H1 (cell line): ENCODE results near the gene ZC3H18. TPM values are rescaled to one million over a fixed set of nuclear protein-coding genes. Genes with fewer than 3 reads are reported as not detected.

Source experiments
- CTCF ChIA-PET: fragments of 300-600 bp; sonication (Branson Sonifier 250); formaldehyde crosslinking; loops from one replicate; lab custom pipeline; 2021; ENCODE audit not compliant: partially characterized antibody; lab: Charles Lee
- POLR2A ChIA-PET: fragments of 300-600 bp; sonication (Branson Sonifier 250); formaldehyde crosslinking; loops from one replicate; lab custom pipeline; 2021; ENCODE audit warnings: inconsistent platforms; ENCODE audit not compliant: partially characterized antibody; lab: Charles Lee
- DNase-seq, 2 experiments: peaks; one replicate each; pipeline versions ENCODE4 v3.0.0 to v3.0.0-alpha.2; 2010 to 2022; ENCODE audit warnings: low spot score in 2 of 2, low read depth in 1 of 2, mixed read lengths in 1 of 2
- FAIRE-seq: peaks from 2 replicates; lab custom pipeline; 2011; peaks lifted over from hg19 to GRCh38; lab: Jason Lieb, UNC
- H2AFZ ChIP-seq: 2 replicates; pipeline ENCODE4 v1.8.1; 2012; ENCODE audit warnings: low read length, inconsistent platforms
- H2AK5ac ChIP-seq: 2 replicates; pipeline ENCODE4 v1.6.1; 2013; ENCODE audit warnings: low read depth, low read length
- H2BK120ac ChIP-seq: replicated peaks from 2 replicates; pipeline ENCODE3; 2013; ENCODE audit warnings: low read depth, low read length, inconsistent platforms
- H2BK12ac ChIP-seq: 2 replicates; pipeline ENCODE4 v1.6.1; 2013; ENCODE audit warnings: low read depth, low read length
- H2BK15ac ChIP-seq: 2 replicates; pipeline ENCODE4 v1.6.1; 2013; ENCODE audit warnings: low read length
- H2BK20ac ChIP-seq: 2 replicates; pipeline ENCODE4 v1.6.1; 2013; ENCODE audit warnings: low read length
- H2BK5ac ChIP-seq: 2 replicates; pipeline ENCODE4 v1.6.1; 2013; ENCODE audit warnings: low read depth, low read length
- H3K14ac ChIP-seq: 2 replicates; pipeline ENCODE4 v1.6.1; 2013; ENCODE audit warnings: inconsistent platforms; ENCODE audit not compliant: insufficient read length
- H3K18ac ChIP-seq: 2 replicates; pipeline ENCODE4 v1.6.1; 2013; ENCODE audit warnings: low read length; ENCODE audit errors: extremely low read depth
- H3K23ac ChIP-seq: 2 replicates; pipeline ENCODE4 v1.6.1; 2013; ENCODE audit warnings: inconsistent platforms; ENCODE audit not compliant: insufficient read length
- H3K23me2 ChIP-seq: 2 replicates; pipeline ENCODE4 v1.6.1; 2013; ENCODE audit warnings: low read depth, low read length
- H3K27ac ChIP-seq: 2 replicates; pipeline ENCODE4 v1.6.1; 2011; ENCODE audit warnings: low read depth, low read length, inconsistent platforms
- H3K27me3 ChIP-seq, 4 experiments: replicated peaks in 1 of 4; 1 replicate in 1 of 4; 2 replicates in 3 of 4; pipeline versions ENCODE4 v1.6.1 to v1.8.1; 2011 to 2013; ENCODE audit warnings: low read length in 3 of 4, mild to moderate bottlenecking in 3 of 4, inconsistent platforms in 2 of 4, mixed read lengths in 2 of 4, moderate library complexity in 1 of 4; ENCODE audit not compliant: control insufficient read depth in 3 of 4, insufficient read depth in 3 of 4; ENCODE audit errors: extremely low read depth in 1 of 4
- H3K36me3 ChIP-seq, 4 experiments: 2 replicates each; pipeline versions ENCODE4 v1.6.1 to v1.8.1; 2011 to 2013; ENCODE audit warnings: mild to moderate bottlenecking in 4 of 4, low read length in 3 of 4, moderate library complexity in 2 of 4, control low read depth in 1 of 4, inconsistent platforms in 1 of 4; ENCODE audit not compliant: insufficient read depth in 4 of 4, control insufficient read depth in 2 of 4
- H3K4ac ChIP-seq: replicated peaks from 2 replicates; pipeline ENCODE3; 2013; ENCODE audit warnings: low read length, low read depth, mixed read lengths, inconsistent platforms; ENCODE audit not compliant: insufficient read length
- H3K4me1 ChIP-seq, 4 experiments: replicated peaks in 1 of 4; 1 replicate in 1 of 4; 2 replicates in 3 of 4; pipeline versions ENCODE4 v1.6.1 to v1.8.1; 2011 to 2013; ENCODE audit warnings: low read length in 3 of 4, inconsistent platforms in 2 of 4, mixed read lengths in 1 of 4; ENCODE audit not compliant: insufficient read depth in 4 of 4, control insufficient read depth in 3 of 4
- H3K4me2 ChIP-seq, 2 experiments: 2 replicates each; pipeline versions ENCODE4 v1.6.1 to v1.8.1; 2011 to 2013; ENCODE audit warnings: low read depth in 2 of 2, low read length in 2 of 2, control low read depth in 1 of 2, inconsistent platforms in 1 of 2, mild to moderate bottlenecking in 1 of 2; ENCODE audit not compliant: insufficient read depth in 1 of 2
- H3K4me3 ChIP-seq, 4 experiments: fragments of 200-600, 300-600 bp in 1 of 4; sonication (generic), shearing (Covaris generic), sonication (Bioruptor Twin) in 1 of 4; 2 replicates each; pipeline versions ENCODE4 v1.5.1 to v1.8.1; 2011 to 2016; ENCODE audit warnings: low read length in 4 of 4, low read depth in 3 of 4, control low read depth in 2 of 4, inconsistent platforms in 2 of 4, mild to moderate bottlenecking in 2 of 4, mixed read lengths in 1 of 4, moderate library complexity in 1 of 4; ENCODE audit not compliant: insufficient read depth in 2 of 4; ENCODE audit errors: extremely low read depth in 1 of 4
- H3K56ac ChIP-seq: replicated peaks from 2 replicates; pipeline ENCODE3; 2013; ENCODE audit warnings: low read depth, mild to moderate bottlenecking, mixed read lengths, low read length, inconsistent platforms; ENCODE audit not compliant: insufficient read length
- H3K79me1 ChIP-seq: 2 replicates; pipeline ENCODE4 v1.6.1; 2013; ENCODE audit warnings: low read depth, low read length, control low read depth
- H3K79me2 ChIP-seq, 2 experiments: 2 replicates each; pipeline versions ENCODE4 v1.6.1 to v1.8.1; 2012 to 2013; ENCODE audit warnings: low read length in 2 of 2, mild to moderate bottlenecking in 2 of 2, inconsistent platforms in 1 of 2; ENCODE audit not compliant: insufficient read depth in 2 of 2, control insufficient read depth in 1 of 2
- H3K9ac ChIP-seq, 4 experiments: replicated peaks in 1 of 4; 1 replicate in 1 of 4; 2 replicates in 3 of 4; pipeline versions ENCODE4 v1.6.1 to v1.8.1; 2011 to 2013; ENCODE audit warnings: low read depth in 3 of 4, low read length in 3 of 4, control low read depth in 2 of 4, mild to moderate bottlenecking in 2 of 4, moderate library complexity in 2 of 4, inconsistent platforms in 1 of 4; ENCODE audit errors: extremely low read depth in 1 of 4
- H3K9me3 ChIP-seq, 2 experiments: 2 replicates each; pipeline versions ENCODE4 v1.6.1 to v1.8.1; 2012 to 2013; ENCODE audit warnings: mild to moderate bottlenecking in 2 of 2, moderate library complexity in 2 of 2, control low read depth in 1 of 2, inconsistent platforms in 1 of 2, low read depth in 1 of 2, low read length in 1 of 2, mixed read lengths in 1 of 2; ENCODE audit not compliant: insufficient read depth in 2 of 2
- H4K20me1 ChIP-seq, 2 experiments: replicated peaks in 1 of 2; 2 replicates each; pipeline versions ENCODE3 to v1.8.1; 2011 to 2013; ENCODE audit warnings: inconsistent platforms in 2 of 2, low read length in 2 of 2, mild to moderate bottlenecking in 1 of 2; ENCODE audit not compliant: insufficient read depth in 2 of 2, control insufficient read depth in 1 of 2
- H4K5ac ChIP-seq: 2 replicates; pipeline ENCODE4 v1.6.1; 2013; ENCODE audit warnings: low read length, low read depth, mixed read lengths, inconsistent platforms; ENCODE audit not compliant: insufficient read length
- H4K8ac ChIP-seq: 2 replicates; pipeline ENCODE4 v1.8.0; 2013; ENCODE audit warnings: mild to moderate bottlenecking, moderate library complexity, low read length, inconsistent platforms; ENCODE audit not compliant: insufficient read depth; ENCODE audit errors: extremely low read depth
- H4K91ac ChIP-seq: replicated peaks from 2 replicates; pipeline ENCODE3; 2013; ENCODE audit warnings: low read length, mixed read lengths, inconsistent platforms; ENCODE audit not compliant: insufficient read length
- CREB1 ChIP-seq: IDR thresholded peaks from 2 replicates; pipeline ENCODE4 v1.6.1; 2012; ENCODE audit warnings: inconsistent platforms
- MAFK ChIP-seq: IDR thresholded peaks from 2 replicates; pipeline ENCODE4 v1.6.1; 2012; ENCODE audit warnings: low read depth, mild to moderate bottlenecking, improper control_type of control experiment, low read length
- NRF1 ChIP-seq: IDR thresholded peaks from 2 replicates; pipeline ENCODE4 v1.6.1; 2011; ENCODE audit warnings: mild to moderate bottlenecking, low read depth, low read length, improper control_type of control experiment
- POLR2AphosphoS5 ChIP-seq: IDR thresholded peaks from 2 replicates; pipeline ENCODE4 v1.6.1; 2011; ENCODE audit warnings: low read depth, low read length
- SP1 ChIP-seq: IDR thresholded peaks from 2 replicates; pipeline ENCODE4 v1.6.1; 2011; ENCODE audit warnings: low read depth, low read length
- WGBS, 2 experiments: shearing (Covaris generic) in 1 of 2; methylation state at CpG; one replicate each; pipeline versions ENCODE4 v1.1.6 to v1.1.7; 2013 to 2015; ENCODE audit warnings: low lambda C conversion rate in 2 of 2, mixed read lengths in 2 of 2, inconsistent platforms in 1 of 2, low coverage in 1 of 2, missing lambda C conversion rate in 1 of 2; ENCODE audit not compliant: insufficient replicate concordance in 2 of 2, insufficient coverage in 1 of 2, insufficient read length in 1 of 2; ENCODE audit errors: extremely low coverage in 1 of 2, missing lambda C conversion rate in 1 of 2; 5-methylcytosine and 5-hydroxymethylcytosine counted together
- polyA plus RNA-seq, 7 experiments: library from polyadenylated mRNA; depleted of rRNA in 3 of 7; stranded (reverse) in 5 of 7; unstranded in 2 of 7; fragments of >200 nt in 5 of 7; fragments of 200-250 nt in 2 of 7; gene quantifications; 1 replicate in 5 of 7; 2 replicates in 1 of 7; 4 replicates in 1 of 7; pipeline versions ENCODE4 v1.2.1 to v1.2.3, GENCODE V29; 2011 to 2013; ENCODE audit warnings: missing spikeins in 2 of 7, mixed read lengths in 2 of 7
- total RNA-seq: library from RNA; stranded (reverse); fragmentation: NEBNext Ultra II Directional; extraction: Animal tissue kit (Norgen Biotek cat#: 25700); gene quantifications from 2 replicates; pipeline ENCODE4 v1.2.1, GENCODE V29; 2021
- TF ChIP-seq, protein P1 (sequence below): IDR thresholded peaks from 2 replicates; pipeline ENCODE4 v1.6.1; 2011; ENCODE audit warnings: low read length, improper control_type of control experiment

Gene ZC3H18
- total and polyA plus RNA-seq, 2 of the 8 experiments (the other 6 are each of a cell fraction or from before 2014, with no cell fraction given), result 12.1 to 73.2 TPM

DNA sequence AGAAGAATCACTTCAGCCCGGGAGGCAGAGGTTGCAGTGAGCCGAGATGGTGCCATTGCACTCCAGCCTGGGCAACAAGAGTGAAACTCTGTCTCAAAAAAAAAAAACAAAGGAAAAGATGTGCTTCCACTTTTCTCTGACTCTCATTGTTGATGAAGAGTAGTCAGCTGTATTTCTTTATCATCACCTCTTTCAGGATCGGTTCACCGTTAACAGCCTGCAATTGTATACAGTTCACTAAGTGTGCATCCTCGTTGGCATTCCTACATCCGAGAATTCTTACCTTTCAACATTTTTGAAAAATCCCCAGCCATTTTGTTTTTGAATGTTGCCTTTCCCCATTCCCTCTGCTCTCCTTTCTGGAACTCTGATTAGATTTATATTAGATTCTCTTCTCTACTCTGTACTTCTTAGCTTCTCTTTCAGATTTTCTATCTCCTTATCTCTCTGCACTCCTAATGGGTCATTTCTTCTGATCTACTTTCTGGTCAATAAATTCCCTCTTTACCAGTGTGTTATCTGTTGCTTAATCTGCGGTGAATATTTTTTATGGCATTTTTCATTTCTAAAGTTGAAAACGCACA is 26.9 kb upstream of the ZC3H18 start:
- no peak overlapping the region for H2BK120ac ChIP-seq
- no peak overlapping the region for H3K9ac ChIP-seq
- H3K79me1 ChIP-seq, result no peaks in the 10 kb centered on the region
- no peak overlapping the region for H3K56ac ChIP-seq
- no peak overlapping the region for H3K18ac ChIP-seq
- no peak overlapping the region for H3K27ac ChIP-seq
- H4K8ac ChIP-seq, result no peak overlapping the region
- H2BK12ac ChIP-seq, result no peak overlapping the region
- H3K23ac ChIP-seq, result no peak overlapping the region
- no peak overlapping the region for H3K4ac ChIP-seq
- H3K4me3 ChIP-seq, result no peak overlapping the region
- 81% methylated on average over 8 of the region's 8 CpGs; no CpG with 5 or more reads in 1 of the 2 experiments for WGBS, 2 experiments
- H3K79me2 ChIP-seq, result no peaks in the 10 kb centered on the region
- ChIA-PET POLR2A (interaction anchor here (2.2 kb wide), 1 partner anchor 11 kb away, joined by 9 read pairs; no protein-coding TSS in a partner anchor), CTCF (interaction anchor here (0.8 kb wide), 1 partner anchor 16 kb away, joined by 3 read pairs; no protein-coding TSS in a partner anchor)
- FAIRE-seq (no peak), DNase-seq (no peak)
- no peak overlapping the region for H2BK5ac ChIP-seq
- H3K27me3 ChIP-seq, result peaks cover 12 to 26% (median 19%) of the 10 kb centered on the region in 4 experiments
- no peak for TF ChIP-seq MAFK
- no peak for TF ChIP-seq POLR2AphosphoS5
- no peak for TF ChIP-seq SP1
- no peak for TF ChIP-seq NRF1
- TF ChIP-seq, protein P1, sequence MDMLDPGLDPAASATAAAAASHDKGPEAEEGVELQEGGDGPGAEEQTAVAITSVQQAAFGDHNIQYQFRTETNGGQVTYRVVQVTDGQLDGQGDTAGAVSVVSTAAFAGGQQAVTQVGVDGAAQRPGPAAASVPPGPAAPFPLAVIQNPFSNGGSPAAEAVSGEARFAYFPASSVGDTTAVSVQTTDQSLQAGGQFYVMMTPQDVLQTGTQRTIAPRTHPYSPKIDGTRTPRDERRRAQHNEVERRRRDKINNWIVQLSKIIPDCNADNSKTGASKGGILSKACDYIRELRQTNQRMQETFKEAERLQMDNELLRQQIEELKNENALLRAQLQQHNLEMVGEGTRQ, result no peak
- no peak for TF ChIP-seq CREB1
- no peaks in the 10 kb centered on the region for H4K20me1 ChIP-seq
- H3K4me1 ChIP-seq, result peaks cover 0 to 8% (median 3%) of the 10 kb centered on the region in 4 experiments; a peak in 1 of 7 replicates
- no peaks in the 10 kb centered on the region for H3K36me3 ChIP-seq
- H3K9me3 ChIP-seq, result peaks cover 8 to 16% of the 10 kb centered on the region in 2 experiments; a peak in 3 of 4 replicates
- H3K14ac ChIP-seq, result no peak overlapping the region
- no peak overlapping the region for H2AK5ac ChIP-seq
- no peak overlapping the region for H4K5ac ChIP-seq
- no peak overlapping the region for H2BK15ac ChIP-seq
- H3K4me2 ChIP-seq, result no peak overlapping the region
- no peak overlapping the region for H2AFZ ChIP-seq
- no peak overlapping the region for H4K91ac ChIP-seq
- no peaks in the 10 kb centered on the region; the same call in 1 of the 2 replicates for H3K23me2 ChIP-seq
- H2BK20ac ChIP-seq, result no peak overlapping the region
